Erythroblast (primary cell): ENCODE data around the gene NDUFB8.

Source experiments
- GATA1 ChIP-seq: IDR thresholded peaks from 2 replicates; pipeline ENCODE4 v1.6.1; 2011; ENCODE audit warnings: low read depth, mild to moderate bottlenecking, control low read depth, low read length, moderate library complexity
- POLR2A ChIP-seq: IDR thresholded peaks from 2 replicates; pipeline ENCODE4 v1.6.1; 2011; ENCODE audit warnings: mild to moderate bottlenecking, low read length

GRCh38 chr10:100485366-100485765 is 44.3 kb downstream of the NDUFB8 start:
- TF ChIP-seq POLR2A, result no peak
- no peak for TF ChIP-seq GATA1
